Small intestine (tissue), 7 donors: ENCODE data around the gene COL6A3. TPM values are rescaled to one million over a fixed set of nuclear protein-coding genes. Genes with fewer than 3 reads are reported as not detected.

Source experiments
- DNase-seq, 2 donors: peaks; one replicate each; pipeline versions ENCODE4 v3.0.0 to v3.0.0-alpha.2; 2013
- FAIRE-seq: peaks from 2 replicates; lab custom pipeline; 2012; peaks lifted over from hg19 to GRCh38; lab: Jason Lieb, UNC
- H3K27ac ChIP-seq, 3 donors: one replicate each; pipeline ENCODE4 v1.5.1; 2013; ENCODE audit warnings: low read length in 2 of 3, mild to moderate bottlenecking in 2 of 3, control low read depth in 1 of 3, inconsistent platforms in 1 of 3, low read depth in 1 of 3, moderate library complexity in 1 of 3
- H3K27me3 ChIP-seq, 3 donors: one replicate each; pipeline ENCODE4 v1.6.1; 2013; ENCODE audit warnings: low read length in 3 of 3, inconsistent platforms in 1 of 3; ENCODE audit not compliant: control insufficient read depth in 3 of 3, insufficient read depth in 3 of 3
- H3K36me3 ChIP-seq, 3 donors: one replicate each; pipeline ENCODE4 v1.6.1; 2013; ENCODE audit warnings: low read length in 3 of 3, inconsistent platforms in 1 of 3, low read depth in 1 of 3, mild to moderate bottlenecking in 1 of 3, moderate library complexity in 1 of 3; ENCODE audit not compliant: control insufficient read depth in 3 of 3, insufficient read depth in 2 of 3
- H3K4me1 ChIP-seq, 3 donors: one replicate each; pipeline ENCODE4 v1.6.1; 2013; ENCODE audit warnings: low read length in 2 of 3, inconsistent platforms in 1 of 3, low read depth in 1 of 3, mild to moderate bottlenecking in 1 of 3, moderate library complexity in 1 of 3; ENCODE audit not compliant: control insufficient read depth in 3 of 3, insufficient read depth in 2 of 3
- H3K4me3 ChIP-seq, 3 donors: one replicate each; pipeline ENCODE4 v1.5.1; 2013; ENCODE audit warnings: low read length in 3 of 3, control low read depth in 1 of 3, inconsistent platforms in 1 of 3, low read depth in 1 of 3, mild to moderate bottlenecking in 1 of 3, moderate library complexity in 1 of 3
- H3K9me3 ChIP-seq, 2 donors: one replicate each; pipeline ENCODE4 v1.6.1; 2013; ENCODE audit warnings: low read depth in 1 of 2, low read length in 1 of 2; ENCODE audit not compliant: control insufficient read depth in 2 of 2, insufficient read depth in 1 of 2
- WGBS, 3 donors: extraction: QIAGEN DNeasy Blood & Tissue Kit; methylation state at CpG; one replicate each; pipeline ENCODE4 v1.1.7; 2013; 5-methylcytosine and 5-hydroxymethylcytosine counted together
- polyA plus RNA-seq, 4 donors: library from polyadenylated mRNA; stranded (reverse) in 3 of 4; unstranded in 1 of 4; fragments of 200-250 nt in 3 of 4; fragments of 120-200 nt in 1 of 4; gene quantifications; one replicate each; pipeline versions ENCODE4 v1.2.1 to v1.2.3, GENCODE V29; 2013
- donor health status: healthy with polysubstance abuse.
- donor health status: control.
- donor health status: control.
- donor health status: Bipolar disorder and iron deficiency.
- donor health status: healthy.

The COL6A3 gene
- polyA plus RNA-seq, 4 donors = 0.89 to 92.4 (median 26.7) TPM

- WGBS, 3 donors = 78 to 86% (median 82%) methylated on average over 5 of the region's 5 CpGs
- Histone ChIP-seq H3K27ac (no peak overlapping the region), H3K4me3 (no peak overlapping the region), H3K9me3 (no peaks in the 10 kb centered on the region), H3K4me1 (no peaks in the 10 kb centered on the region), H3K27me3 (peaks cover 0 to 6% (median 0%) of the 10 kb centered on the region in 3 donors), H3K36me3 (peaks cover 0 to 3% (median 0%) of the 10 kb centered on the region in 3 donors)
- FAIRE-seq = no peak
- no peak for DNase-seq
These were observed 7.5 kb downstream of the COL6A3 start for GRCh38 chr2:237406371-237406895.

GRCh38 chr2:237405605-237406004, 8.4 kb downstream of the COL6A3 start:
- 73 to 83% (median 83%) methylated on average over 2 of the region's 2 CpGs for WGBS, 3 donors
- Histone ChIP-seq H3K27ac (peak overlapping the region in 1 of 3 donors; percentile 60), H3K9me3 (no peaks in the 10 kb centered on the region), H3K4me1 (no peaks in the 10 kb centered on the region), H3K36me3 (peaks cover 0 to 3% (median 0%) of the 10 kb centered on the region in 3 donors), H3K27me3 (peaks cover 0 to 6% (median 0%) of the 10 kb centered on the region in 3 donors), H3K4me3 (no peak overlapping the region)
- DNase-seq (no peak), FAIRE-seq (no peak)

- peaks cover 0 to 6% (median 0%) of the 10 kb centered on the region in 3 donors for H3K27me3 ChIP-seq
- DNase-seq (no peak), FAIRE-seq (no peak)
- no peak overlapping the region for H3K4me3 ChIP-seq
- no peaks in the 10 kb centered on the region for H3K9me3 ChIP-seq
- WGBS, 3 donors = 65 to 72% (median 70%) methylated on average over 13 of the region's 13 CpGs
- peaks cover 0 to 3% (median 0%) of the 10 kb centered on the region in 3 donors for H3K36me3 ChIP-seq
- peak overlapping the region in 1 of 3 donors; percentile 60 for H3K27ac ChIP-seq
- H3K4me1 ChIP-seq = no peaks in the 10 kb centered on the region
These were observed 8.9 kb downstream of the COL6A3 start for GRCh38 chr2:237405006-237405559.

- H3K4me1 ChIP-seq = no peaks in the 10 kb centered on the region
- peaks cover 0 to 6% (median 0%) of the 10 kb centered on the region in 3 donors for H3K27me3 ChIP-seq
- 73 to 75% (median 74%) methylated on average over 2 of the region's 2 CpGs for WGBS, 3 donors
- no peak overlapping the region for H3K4me3 ChIP-seq
- H3K36me3 ChIP-seq = peaks cover 0 to 3% (median 0%) of the 10 kb centered on the region in 3 donors
- no peaks in the 10 kb centered on the region for H3K9me3 ChIP-seq
- FAIRE-seq (no peak), DNase-seq (no peak)
- no peak overlapping the region for H3K27ac ChIP-seq
These were observed 9.6 kb downstream of the COL6A3 start for GRCh38 chr2:237404413-237404812.

GRCh38 chr2:237403024-237403882, 10.7 kb downstream of the COL6A3 start:
- FAIRE-seq (no peak), DNase-seq (no peak)

GRCh38 chr2:237400199-237400598, 13.8 kb downstream of the COL6A3 start:
- no peak overlapping the region for H3K4me3 ChIP-seq
- H3K27ac ChIP-seq = no peak overlapping the region
- peak; percentile 26 for FAIRE-seq
- H3K4me1 ChIP-seq = no peaks in the 10 kb centered on the region
- no peak for DNase-seq
- 50 to 63% (median 62%) methylated on average over 1 of the region's 1 CpG for WGBS, 3 donors
- peaks cover 0 to 3% (median 0%) of the 10 kb centered on the region in 3 donors for H3K27me3 ChIP-seq
- peaks cover 0 to 5% (median 0%) of the 10 kb centered on the region in 3 donors for H3K36me3 ChIP-seq
- no peaks in the 10 kb centered on the region for H3K9me3 ChIP-seq

More at GRCh38 chr2:237403024-237403882, 10.7 kb downstream of the COL6A3 start:
- WGBS, 3 donors = 71 to 78% (median 78%) methylated on average over 11 of the region's 11 CpGs
- Histone ChIP-seq H3K9me3 (no peaks in the 10 kb centered on the region), H3K36me3 (peaks cover 0 to 3% (median 0%) of the 10 kb centered on the region in 3 donors), H3K4me3 (no peak overlapping the region), H3K27ac (peak overlapping the region in 1 of 3 donors; percentile 22), H3K27me3 (peaks cover 0 to 5% (median 0%) of the 10 kb centered on the region in 3 donors), H3K4me1 (no peaks in the 10 kb centered on the region)

GRCh38 chr2:237397072-237397471, 16.9 kb downstream of the COL6A3 start:
- 70 to 91% (median 72%) methylated on average over 2 of the region's 2 CpGs for WGBS, 3 donors
- Histone ChIP-seq H3K9me3 (no peaks in the 10 kb centered on the region), H3K4me1 (no peaks in the 10 kb centered on the region), H3K4me3 (no peak overlapping the region), H3K27ac (no peak overlapping the region), H3K27me3 (peaks cover 0 to 8% (median 0%) of the 10 kb centered on the region in 3 donors), H3K36me3 (peaks cover 0 to 12% (median 0%) of the 10 kb centered on the region in 3 donors)
- no peak for FAIRE-seq
- DNase-seq = no peak

GRCh38 chr2:237393523-237393922, 20.4 kb downstream of the COL6A3 start:
- FAIRE-seq (no peak), DNase-seq (no peak)
- peaks cover 0 to 11% (median 0%) of the 10 kb centered on the region in 3 donors for H3K27me3 ChIP-seq
- no peak overlapping the region for H3K4me3 ChIP-seq
- 86 to 90% (median 87%) methylated on average over 4 of the region's 4 CpGs for WGBS, 3 donors
- no peaks in the 10 kb centered on the region for H3K9me3 ChIP-seq
- H3K36me3 ChIP-seq = peaks cover 0 to 12% (median 0%) of the 10 kb centered on the region in 3 donors
- no peak overlapping the region for H3K27ac ChIP-seq
- no peaks in the 10 kb centered on the region for H3K4me1 ChIP-seq
